GM12874 (cell line): ENCODE results near the gene PDE2A.

ENCODE experiments used
- TF ChIP-seq, protein P1 (sequence below): IDR thresholded peaks from 2 replicates; pipeline ENCODE4 v1.5.1; 2011; ENCODE audit warnings: low read depth, mild to moderate bottlenecking, control low read depth, low read length, moderate library complexity; ENCODE audit not compliant: insufficient read depth

The PDE2A gene

DNA sequence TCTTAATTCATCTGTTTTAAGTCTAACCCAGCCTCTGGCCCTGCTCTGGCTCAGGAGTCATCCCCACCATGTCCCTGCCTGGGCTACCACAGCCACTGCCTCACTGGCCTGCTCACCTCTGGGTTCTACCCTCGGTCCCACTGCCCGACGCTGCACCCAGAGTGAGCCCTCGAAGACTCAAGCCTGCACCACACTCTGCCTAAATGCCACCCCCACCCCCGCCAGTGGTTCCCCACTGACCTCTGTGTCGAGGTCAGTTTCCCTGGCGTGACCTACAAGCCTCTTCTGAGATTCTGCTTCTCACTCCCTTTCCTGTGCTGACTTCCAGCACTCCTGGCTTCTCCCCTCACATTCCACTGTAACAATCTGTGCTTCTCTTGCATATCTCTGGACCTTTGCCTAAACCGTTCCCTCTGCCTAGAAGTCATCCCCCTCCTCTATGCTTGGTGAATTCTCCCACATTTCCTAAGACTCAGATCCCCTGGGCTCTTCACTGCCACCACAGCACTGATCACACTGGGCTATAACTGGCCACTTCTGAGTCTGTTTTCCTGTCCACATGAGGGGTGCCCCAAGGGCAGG lies 12.5 kb upstream of the PDE2A start:
- TF ChIP-seq, protein P1, sequence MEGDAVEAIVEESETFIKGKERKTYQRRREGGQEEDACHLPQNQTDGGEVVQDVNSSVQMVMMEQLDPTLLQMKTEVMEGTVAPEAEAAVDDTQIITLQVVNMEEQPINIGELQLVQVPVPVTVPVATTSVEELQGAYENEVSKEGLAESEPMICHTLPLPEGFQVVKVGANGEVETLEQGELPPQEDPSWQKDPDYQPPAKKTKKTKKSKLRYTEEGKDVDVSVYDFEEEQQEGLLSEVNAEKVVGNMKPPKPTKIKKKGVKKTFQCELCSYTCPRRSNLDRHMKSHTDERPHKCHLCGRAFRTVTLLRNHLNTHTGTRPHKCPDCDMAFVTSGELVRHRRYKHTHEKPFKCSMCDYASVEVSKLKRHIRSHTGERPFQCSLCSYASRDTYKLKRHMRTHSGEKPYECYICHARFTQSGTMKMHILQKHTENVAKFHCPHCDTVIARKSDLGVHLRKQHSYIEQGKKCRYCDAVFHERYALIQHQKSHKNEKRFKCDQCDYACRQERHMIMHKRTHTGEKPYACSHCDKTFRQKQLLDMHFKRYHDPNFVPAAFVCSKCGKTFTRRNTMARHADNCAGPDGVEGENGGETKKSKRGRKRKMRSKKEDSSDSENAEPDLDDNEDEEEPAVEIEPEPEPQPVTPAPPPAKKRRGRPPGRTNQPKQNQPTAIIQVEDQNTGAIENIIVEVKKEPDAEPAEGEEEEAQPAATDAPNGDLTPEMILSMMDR, result no peak

DNA sequence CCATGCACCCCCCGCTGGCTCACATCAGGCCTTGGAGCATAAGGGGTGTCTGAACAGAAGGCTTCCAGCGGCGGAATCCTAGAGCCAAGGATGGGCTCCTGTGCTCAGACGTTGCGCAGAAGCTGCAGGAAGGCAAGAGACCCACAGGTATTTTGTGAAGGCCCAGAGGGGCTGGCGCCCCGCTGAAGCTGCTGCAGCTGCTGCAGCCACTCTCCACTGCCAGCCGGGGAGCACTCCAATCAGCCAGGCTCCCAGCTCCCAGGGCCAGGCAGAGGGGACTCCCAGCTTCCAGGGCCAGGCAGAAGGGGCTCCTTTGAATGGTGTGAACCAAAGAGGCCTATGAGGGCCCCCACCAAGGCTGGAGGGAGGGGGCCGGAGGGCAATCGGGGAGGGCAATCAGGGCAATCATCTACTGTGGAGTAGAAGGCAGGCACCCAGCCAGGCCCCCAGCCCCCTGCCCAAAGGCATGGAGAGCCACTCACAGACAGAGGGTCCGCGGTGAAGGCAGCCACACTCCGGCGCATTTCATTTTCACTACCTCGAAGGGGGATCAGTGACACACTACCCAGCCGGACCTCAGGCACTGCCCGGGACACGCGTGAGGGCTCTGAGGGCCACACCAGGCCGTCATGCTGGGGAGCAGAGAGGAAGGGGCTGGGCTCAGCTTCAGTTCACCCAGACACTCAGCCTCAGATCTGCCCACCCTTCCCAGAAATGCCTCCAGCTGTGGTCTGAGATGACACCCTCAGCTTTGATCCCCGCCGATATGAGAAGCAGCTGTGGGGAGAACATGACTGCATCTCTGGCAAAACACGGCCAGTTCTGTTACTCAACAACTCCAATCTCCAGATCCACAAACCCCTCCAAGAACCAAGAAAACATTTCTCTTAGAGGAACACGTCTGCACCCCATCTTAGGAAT lies 11.6 kb upstream of the PDE2A start:
- TF ChIP-seq, protein P1, result no peak

DNA sequence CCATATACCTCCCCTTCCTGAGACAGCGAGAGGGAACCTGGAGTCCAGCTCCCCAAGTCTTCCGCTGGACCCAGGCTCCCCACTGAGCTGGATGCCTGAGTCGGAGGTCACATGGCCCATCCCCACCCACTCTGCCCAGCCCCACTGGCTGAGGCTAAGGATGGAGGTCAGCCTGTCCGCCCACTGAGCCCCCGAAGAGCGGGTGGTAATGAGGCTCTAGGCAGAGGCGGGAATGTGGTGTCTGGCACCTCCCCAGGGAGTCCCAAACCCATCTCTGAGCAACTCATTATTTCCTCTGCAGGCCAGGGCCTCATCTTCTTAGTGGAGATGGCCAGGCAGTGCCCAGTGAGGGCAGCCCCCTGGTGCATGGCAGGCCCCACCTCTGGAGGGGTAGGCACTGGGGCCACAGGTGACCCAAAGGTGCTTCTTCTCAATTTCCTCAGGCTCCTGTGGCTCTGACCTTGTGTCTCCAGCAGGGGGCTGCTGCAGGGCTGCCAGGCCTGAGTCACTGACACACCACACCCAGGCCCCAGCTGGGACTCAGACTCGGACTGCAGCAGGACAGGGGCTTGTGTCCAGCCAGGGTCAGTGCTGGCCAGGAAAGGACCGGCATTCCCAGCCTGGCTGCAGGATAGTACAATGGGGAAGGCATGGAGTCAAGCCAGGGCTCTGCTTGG lies 10.2 kb upstream of the PDE2A start:
- TF ChIP-seq, protein P1, result peak; percentile 76

DNA sequence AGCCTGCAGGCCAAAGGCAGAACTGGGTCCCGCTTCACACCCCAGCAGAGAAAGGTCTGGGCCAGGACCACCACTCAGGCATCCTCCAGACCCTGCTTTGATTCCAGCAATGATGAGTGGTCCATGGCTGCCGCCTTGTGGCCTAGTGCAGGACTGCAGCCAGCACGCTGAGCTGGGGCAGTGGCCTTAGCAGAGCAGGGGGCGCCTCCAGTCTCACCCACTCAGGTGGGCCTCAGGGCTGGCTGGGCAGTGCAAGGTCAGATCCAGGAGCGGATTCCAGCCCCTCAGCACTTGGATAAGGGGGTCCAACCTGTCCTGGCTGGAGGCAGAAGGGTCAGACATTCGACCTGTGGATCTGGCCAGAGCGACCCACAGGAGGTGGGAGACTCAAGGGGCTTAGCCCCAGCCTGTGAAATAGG lies 9.6 kb upstream of the PDE2A start:
- TF ChIP-seq, protein P1, result peak; percentile 98

DNA sequence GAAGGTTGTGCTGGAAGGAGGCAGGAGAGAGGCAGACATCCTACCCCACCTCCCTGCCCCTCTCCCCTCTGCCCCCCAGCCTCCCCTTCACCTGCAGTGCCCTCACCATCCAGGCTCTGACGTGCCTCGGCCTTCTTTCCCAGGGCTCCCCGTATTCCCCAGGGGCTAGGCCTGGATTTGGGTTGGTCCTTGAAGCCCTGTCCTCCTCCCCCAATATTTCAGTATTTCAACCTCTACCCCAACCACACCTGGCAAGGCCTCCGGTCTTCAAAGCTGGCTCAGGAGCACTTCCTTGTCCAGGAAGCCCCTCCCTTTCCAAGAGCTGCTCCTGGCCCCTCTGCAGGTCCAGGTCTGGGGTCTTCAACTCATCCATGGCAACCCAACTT lies 8.6 kb upstream of the PDE2A start:
- TF ChIP-seq, protein P1, result no peak

DNA sequence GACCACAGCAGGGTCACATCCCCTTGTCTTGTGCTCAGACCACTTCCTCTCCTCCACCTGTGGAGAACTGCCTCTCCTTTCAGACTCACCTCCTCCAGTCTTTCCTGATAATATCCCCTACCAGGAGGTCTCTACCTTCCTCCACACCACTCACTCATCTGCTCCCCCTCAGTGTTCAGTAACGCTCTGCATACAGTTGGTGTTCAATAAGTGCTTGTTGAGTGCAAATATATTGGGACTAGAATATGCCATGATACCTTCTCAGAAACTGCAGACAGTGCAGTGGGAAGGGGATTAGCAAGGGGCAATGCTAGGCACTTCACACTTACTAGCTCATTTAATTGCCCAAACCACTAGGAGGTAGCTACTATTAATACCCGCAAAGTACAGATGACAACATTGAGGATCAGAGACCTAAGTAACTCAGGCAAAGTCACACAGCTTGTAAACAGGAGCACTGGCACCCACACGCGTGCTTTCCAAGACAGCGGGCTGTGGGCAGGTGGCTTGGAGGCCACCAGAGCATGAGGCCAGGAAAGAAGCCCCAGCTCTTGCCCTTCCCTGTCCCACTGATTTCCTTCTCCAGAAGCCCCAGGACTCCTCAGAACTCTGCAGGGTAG lies 8.1 kb upstream of the PDE2A start:
- TF ChIP-seq, protein P1, result no peak
